CD4-positive, alpha-beta memory T cell (primary cell): ENCODE results near the gene RNF217. TPM values are rescaled to one million over a fixed set of nuclear protein-coding genes. Genes with fewer than 3 reads are reported as not detected.
"Not testable (repeated sequence)": the region's sequence is repeated elsewhere in the genome, so short reads cannot be mapped to it uniquely, and the experiment has no call there.

ENCODE experiments used
- CTCF ChIA-PET: fragments of 350-600 bp; sonication (Branson Sonifier 250); formaldehyde crosslinking; loops from one replicate; lab custom pipeline; 2021; ENCODE audit warnings: inconsistent platforms; ENCODE audit not compliant: partially characterized antibody; lab: Charles Lee
- POLR2A ChIA-PET: fragments of 350-600 bp; sonication (Branson Sonifier 250); formaldehyde crosslinking; loops from one replicate; lab custom pipeline; 2021; ENCODE audit not compliant: partially characterized antibody; lab: Charles Lee
- DNase-seq, 5 donors: peaks; one replicate each; pipeline versions ENCODE4 v3.0.0 to v3.0.0-alpha.2; 2020 to 2022; ENCODE audit warnings: mixed read lengths in 1 of 5
- H3K27ac ChIP-seq: one replicate; pipeline ENCODE4 v1.7.0; 2013; ENCODE audit warnings: low read depth, low read length
- H3K27me3 ChIP-seq: 2 replicates; pipeline ENCODE4 v1.7.0; 2013; ENCODE audit warnings: mild to moderate bottlenecking, low read length, moderate library complexity; ENCODE audit not compliant: insufficient read depth
- H3K36me3 ChIP-seq: 2 replicates; pipeline ENCODE4 v1.7.0; 2013; ENCODE audit warnings: mild to moderate bottlenecking, low read length, moderate library complexity; ENCODE audit not compliant: insufficient read depth
- H3K4me1 ChIP-seq: 2 replicates; pipeline ENCODE4 v1.7.0; 2013; ENCODE audit warnings: mild to moderate bottlenecking, low read length, moderate library complexity; ENCODE audit not compliant: insufficient read depth
- H3K4me3 ChIP-seq, 2 donors: one replicate each; pipeline ENCODE4 v1.7.0; 2013; ENCODE audit warnings: low read length in 2 of 2, mild to moderate bottlenecking in 1 of 2
- H3K9me3 ChIP-seq, 2 donors: one replicate each; pipeline ENCODE4 v1.7.0; 2013; ENCODE audit warnings: low read length in 2 of 2, control low read depth in 1 of 2; ENCODE audit not compliant: control insufficient read depth in 1 of 2
- H3K27ac Mint-ChIP-seq, 7 donors: one replicate each; pipeline ENCODE4 v1.8.0; 2020 to 2021; ENCODE audit warnings: mixed read lengths in 7 of 7, mild to moderate bottlenecking in 6 of 7, inconsistent platforms in 3 of 7, moderate library complexity in 3 of 7
- H3K27me3 Mint-ChIP-seq, 2 donors: one replicate each; pipeline ENCODE4 v1.8.0; 2020 to 2021; ENCODE audit warnings: mixed read lengths in 2 of 2
- H3K36me3 Mint-ChIP-seq, 2 donors: one replicate each; pipeline ENCODE4 v1.8.0; 2020 to 2021; ENCODE audit warnings: mixed read lengths in 2 of 2, inconsistent platforms in 1 of 2, mild to moderate bottlenecking in 1 of 2
- H3K4me1 Mint-ChIP-seq, 4 donors: one replicate each; pipeline ENCODE4 v1.8.0; 2020 to 2021; ENCODE audit warnings: mixed read lengths in 4 of 4, mild to moderate bottlenecking in 1 of 4
- H3K4me3 Mint-ChIP-seq, 8 donors: one replicate each; pipeline ENCODE4 v1.8.0; 2020 to 2021; ENCODE audit warnings: mixed read lengths in 8 of 8, mild to moderate bottlenecking in 7 of 8, moderate library complexity in 6 of 8, inconsistent platforms in 3 of 8
- H3K9me3 Mint-ChIP-seq, 8 donors: one replicate each; pipeline ENCODE4 v1.8.0; 2020 to 2021; ENCODE audit warnings: mixed read lengths in 8 of 8, mild to moderate bottlenecking in 5 of 8, inconsistent platforms in 3 of 8, moderate library complexity in 1 of 8
- intact Hi-C: fragments of 100-400 bp; cut with micrococcal nuclease; formaldehyde crosslinking; loops from one replicate; pipeline ENCODE4 v1.15.1; 2023
- polyA plus RNA-seq, 2 donors: library from polyadenylated mRNA; unstranded; fragments of 300-500 nt; fragmentation: Illumina TruSeq; gene quantifications; one replicate each; pipeline ENCODE4 v1.2.3, GENCODE V29; 2021
- total RNA-seq, 2 experiments: library from RNA; stranded (reverse); gene quantifications; one replicate each; pipeline ENCODE4 v1.2.3, GENCODE V29; 2021

RNF217 gene
- total and polyA plus RNA-seq, 4 experiments from 2014 or later: 0.03 to 0.86 (median 0.12) TPM

GRCh38 chr6:125031385-125031784 is 69.1 kb downstream of the RNF217 start:
- Mint-ChIP-seq H3K27me3 (no peaks in the 10 kb centered on the region), H3K9me3 (peaks cover 0 to 6% (median under 1%) of the 10 kb centered on the region in 8 donors), H3K4me1 (no peaks in the 10 kb centered on the region), H3K36me3 (no peaks in the 10 kb centered on the region), H3K4me3 (no peak overlapping the region), H3K27ac (no peak overlapping the region)
- Histone ChIP-seq H3K27ac (no peak overlapping the region), H3K4me3 (no peak overlapping the region), H3K27me3 (no peaks in the 10 kb centered on the region), H3K9me3 (no peaks in the 10 kb centered on the region), H3K4me1 (no peaks in the 10 kb centered on the region), H3K36me3 (no peaks in the 10 kb centered on the region)
- ChIA-PET CTCF (no interaction called here), POLR2A (no interaction called here)
- intact Hi-C loops: no loop called here
- DNase-seq: no peak

GRCh38 chr6:125034929-125035328 is 72.7 kb downstream of the RNF217 start:
- CTCF ChIA-PET, H3K9me3 Mint-ChIP-seq, H3K4me1 Mint-ChIP-seq, H3K4me1 ChIP-seq, DNase-seq, H3K4me3 Mint-ChIP-seq, H3K36me3 Mint-ChIP-seq, H3K36me3 ChIP-seq, H3K27me3 ChIP-seq, H3K27ac Mint-ChIP-seq, H3K27me3 Mint-ChIP-seq, H3K9me3 ChIP-seq, H3K4me3 ChIP-seq, H3K27ac ChIP-seq, intact Hi-C loops: not testable (repeated sequence)
- POLR2A ChIA-PET: interaction anchor here (1.1 kb wide), 1 partner anchor 131 kb away, joined by 4 read pairs; no protein-coding TSS in a partner anchor

- H3K27me3 Mint-ChIP-seq, CTCF ChIA-PET, H3K4me1 Mint-ChIP-seq, H3K36me3 Mint-ChIP-seq, H3K27ac Mint-ChIP-seq, H3K27me3 ChIP-seq, H3K9me3 Mint-ChIP-seq, H3K4me3 Mint-ChIP-seq, intact Hi-C loops, H3K4me1 ChIP-seq, H3K27ac ChIP-seq, POLR2A ChIA-PET, H3K36me3 ChIP-seq, H3K4me3 ChIP-seq, H3K9me3 ChIP-seq, DNase-seq: not testable (repeated sequence)
Measured at GRCh38 chr6:125036486-125036885, 74.2 kb downstream of the RNF217 start.

- Mint-ChIP-seq H3K4me3 (no peak overlapping the region), H3K27ac (no peak overlapping the region), H3K27me3 (peaks cover 2% of the 10 kb centered on the region in 2 donors), H3K4me1 (no peaks in the 10 kb centered on the region), H3K36me3 (no peaks in the 10 kb centered on the region), H3K9me3 (peaks cover 0 to 6% (median under 1%) of the 10 kb centered on the region in 8 donors)
- Histone ChIP-seq H3K9me3 (no peaks in the 10 kb centered on the region), H3K4me3 (no peak overlapping the region), H3K27me3 (no peaks in the 10 kb centered on the region), H3K4me1 (no peaks in the 10 kb centered on the region), H3K27ac (no peak overlapping the region), H3K36me3 (no peaks in the 10 kb centered on the region)
- DNase-seq: no peak
- CTCF ChIA-PET: no interaction called here
- POLR2A ChIA-PET: no interaction called here
- intact Hi-C loops: no loop called here
Measured at GRCh38 chr6:125037827-125038226, 75.6 kb downstream of the RNF217 start.

GRCh38 chr6:125038925-125039324 is 76.7 kb downstream of the RNF217 start:
- H3K27me3 Mint-ChIP-seq: peaks cover 2 to 3% of the 10 kb centered on the region in 2 donors
- no peaks in the 10 kb centered on the region for H3K36me3 Mint-ChIP-seq
- no peaks in the 10 kb centered on the region for H3K4me1 ChIP-seq
- H3K27ac Mint-ChIP-seq: no peak overlapping the region
- DNase-seq: no peak
- POLR2A ChIA-PET: no interaction called here
- CTCF ChIA-PET: no interaction called here
- H3K9me3 ChIP-seq: no peaks in the 10 kb centered on the region
- H3K4me3 Mint-ChIP-seq: no peak overlapping the region
- no peaks in the 10 kb centered on the region for H3K27me3 ChIP-seq
- intact Hi-C loops: no loop called here
- H3K36me3 ChIP-seq: no peaks in the 10 kb centered on the region
- no peaks in the 10 kb centered on the region for H3K4me1 Mint-ChIP-seq
- H3K27ac ChIP-seq: no peak overlapping the region
- no peak overlapping the region for H3K4me3 ChIP-seq
- peaks cover 0 to 6% (median under 1%) of the 10 kb centered on the region in 8 donors for H3K9me3 Mint-ChIP-seq

- H3K4me1 ChIP-seq: no peaks in the 10 kb centered on the region
- H3K36me3 ChIP-seq: no peaks in the 10 kb centered on the region
- peaks cover 5 to 6% of the 10 kb centered on the region in 2 donors for H3K27me3 Mint-ChIP-seq
- peaks cover 0 to 6% (median 1%) of the 10 kb centered on the region in 8 donors for H3K9me3 Mint-ChIP-seq
- no peak overlapping the region for H3K27ac Mint-ChIP-seq
- H3K4me1 Mint-ChIP-seq: no peaks in the 10 kb centered on the region
- no peak overlapping the region for H3K27ac ChIP-seq
- no peak for DNase-seq
- H3K4me3 ChIP-seq: no peak overlapping the region
- H3K36me3 Mint-ChIP-seq: no peaks in the 10 kb centered on the region
- no peaks in the 10 kb centered on the region for H3K27me3 ChIP-seq
- intact Hi-C loops: no loop called here
- CTCF ChIA-PET: no interaction called here
- no peaks in the 10 kb centered on the region for H3K9me3 ChIP-seq
- no peak overlapping the region for H3K4me3 Mint-ChIP-seq
- POLR2A ChIA-PET: no interaction called here
Measured at GRCh38 chr6:125041740-125042459, 79.7 kb downstream of the RNF217 start.

- peaks cover 0 to 4% (median under 1%) of the 10 kb centered on the region in 8 donors for H3K9me3 Mint-ChIP-seq
- no peak overlapping the region for H3K27ac Mint-ChIP-seq
- no peaks in the 10 kb centered on the region for H3K9me3 ChIP-seq
- peaks cover 5 to 6% of the 10 kb centered on the region in 2 donors for H3K27me3 Mint-ChIP-seq
- DNase-seq: no peak
- no peaks in the 10 kb centered on the region for H3K4me1 Mint-ChIP-seq
- H3K27me3 ChIP-seq: no peaks in the 10 kb centered on the region
- H3K4me3 Mint-ChIP-seq: no peak overlapping the region
- ChIA-PET POLR2A (no interaction called here), CTCF (no interaction called here)
- no peak overlapping the region for H3K4me3 ChIP-seq
- H3K36me3 Mint-ChIP-seq: no peaks in the 10 kb centered on the region
- no peak overlapping the region for H3K27ac ChIP-seq
- no peaks in the 10 kb centered on the region for H3K36me3 ChIP-seq
- no peaks in the 10 kb centered on the region for H3K4me1 ChIP-seq
- intact Hi-C loops: no loop called here
Measured at GRCh38 chr6:125044066-125044465, 81.8 kb downstream of the RNF217 start.
